ENCODE measurements around the gene PPT1.

Gene PPT1

GRCh38 chr1:40096977-40097782 lies at the start of gene PPT1 (continued):
- TF ChIP-seq, protein P1, sequence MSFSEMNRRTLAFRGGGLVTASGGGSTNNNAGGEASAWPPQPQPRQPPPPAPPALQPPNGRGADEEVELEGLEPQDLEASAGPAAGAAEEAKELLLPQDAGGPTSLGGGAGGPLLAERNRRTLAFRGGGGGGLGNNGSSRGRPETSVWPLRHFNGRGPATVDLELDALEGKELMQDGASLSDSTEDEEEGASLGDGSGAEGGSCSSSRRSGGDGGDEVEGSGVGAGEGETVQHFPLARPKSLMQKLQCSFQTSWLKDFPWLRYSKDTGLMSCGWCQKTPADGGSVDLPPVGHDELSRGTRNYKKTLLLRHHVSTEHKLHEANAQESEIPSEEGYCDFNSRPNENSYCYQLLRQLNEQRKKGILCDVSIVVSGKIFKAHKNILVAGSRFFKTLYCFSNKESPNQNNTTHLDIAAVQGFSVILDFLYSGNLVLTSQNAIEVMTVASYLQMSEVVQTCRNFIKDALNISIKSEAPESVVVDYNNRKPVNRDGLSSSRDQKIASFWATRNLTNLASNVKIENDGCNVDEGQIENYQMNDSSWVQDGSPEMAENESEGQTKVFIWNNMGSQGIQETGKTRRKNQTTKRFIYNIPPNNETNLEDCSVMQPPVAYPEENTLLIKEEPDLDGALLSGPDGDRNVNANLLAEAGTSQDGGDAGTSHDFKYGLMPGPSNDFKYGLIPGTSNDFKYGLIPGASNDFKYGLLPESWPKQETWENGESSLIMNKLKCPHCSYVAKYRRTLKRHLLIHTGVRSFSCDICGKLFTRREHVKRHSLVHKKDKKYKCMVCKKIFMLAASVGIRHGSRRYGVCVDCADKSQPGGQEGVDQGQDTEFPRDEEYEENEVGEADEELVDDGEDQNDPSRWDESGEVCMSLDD (tag by site-specific recombination; IDR thresholded peaks at IDR 0.05), result 0 out of 2 replicates have a peak, but pooled peaks have one; percentile 3
- no peak for TF ChIP-seq ZBTB11 (tag by site-specific recombination; conservative IDR thresholded peaks at IDR 0.05; ENCODE audit: low read depth)
- TF ChIP-seq ZNF76 (tag by site-specific recombination; IDR thresholded peaks at IDR 0.05; ENCODE audit: borderline replicate concordance, low read depth), result peak; percentile 68; the same call in 1 of the 2 replicates
- peak; percentile 57; the same call in 1 of the 2 replicates for TF ChIP-seq TRIM28 (IDR thresholded peaks at IDR 0.05; ENCODE audit: borderline replicate concordance, low read length)
- TF ChIP-seq ZNF211 (tag by site-specific recombination; IDR thresholded peaks at IDR 0.05; ENCODE audit: low read depth), result no peak
- TF ChIP-seq ZBTB17 (tag by site-specific recombination; IDR thresholded peaks at IDR 0.05), result peak; percentile 95
- no peak for TF ChIP-seq ZNF571 (tag by site-specific recombination; IDR thresholded peaks at IDR 0.05)
- TF ChIP-seq ELK4 (IDR thresholded peaks at IDR 0.05; ENCODE audit: borderline replicate concordance, low read depth, low read length), result no peak
- TF ChIP-seq PRDM1 (tag by site-specific recombination; IDR thresholded peaks at IDR 0.05), result no peak
- TF ChIP-seq, protein P2, sequence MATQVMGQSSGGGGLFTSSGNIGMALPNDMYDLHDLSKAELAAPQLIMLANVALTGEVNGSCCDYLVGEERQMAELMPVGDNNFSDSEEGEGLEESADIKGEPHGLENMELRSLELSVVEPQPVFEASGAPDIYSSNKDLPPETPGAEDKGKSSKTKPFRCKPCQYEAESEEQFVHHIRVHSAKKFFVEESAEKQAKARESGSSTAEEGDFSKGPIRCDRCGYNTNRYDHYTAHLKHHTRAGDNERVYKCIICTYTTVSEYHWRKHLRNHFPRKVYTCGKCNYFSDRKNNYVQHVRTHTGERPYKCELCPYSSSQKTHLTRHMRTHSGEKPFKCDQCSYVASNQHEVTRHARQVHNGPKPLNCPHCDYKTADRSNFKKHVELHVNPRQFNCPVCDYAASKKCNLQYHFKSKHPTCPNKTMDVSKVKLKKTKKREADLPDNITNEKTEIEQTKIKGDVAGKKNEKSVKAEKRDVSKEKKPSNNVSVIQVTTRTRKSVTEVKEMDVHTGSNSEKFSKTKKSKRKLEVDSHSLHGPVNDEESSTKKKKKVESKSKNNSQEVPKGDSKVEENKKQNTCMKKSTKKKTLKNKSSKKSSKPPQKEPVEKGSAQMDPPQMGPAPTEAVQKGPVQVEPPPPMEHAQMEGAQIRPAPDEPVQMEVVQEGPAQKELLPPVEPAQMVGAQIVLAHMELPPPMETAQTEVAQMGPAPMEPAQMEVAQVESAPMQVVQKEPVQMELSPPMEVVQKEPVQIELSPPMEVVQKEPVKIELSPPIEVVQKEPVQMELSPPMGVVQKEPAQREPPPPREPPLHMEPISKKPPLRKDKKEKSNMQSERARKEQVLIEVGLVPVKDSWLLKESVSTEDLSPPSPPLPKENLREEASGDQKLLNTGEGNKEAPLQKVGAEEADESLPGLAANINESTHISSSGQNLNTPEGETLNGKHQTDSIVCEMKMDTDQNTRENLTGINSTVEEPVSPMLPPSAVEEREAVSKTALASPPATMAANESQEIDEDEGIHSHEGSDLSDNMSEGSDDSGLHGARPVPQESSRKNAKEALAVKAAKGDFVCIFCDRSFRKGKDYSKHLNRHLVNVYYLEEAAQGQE (tag by site-specific recombination; IDR thresholded peaks at IDR 0.05), result no peak
- no peak for TF ChIP-seq ZNF548 (tag by site-specific recombination; IDR thresholded peaks at IDR 0.05)
- TF ChIP-seq, protein P3, sequence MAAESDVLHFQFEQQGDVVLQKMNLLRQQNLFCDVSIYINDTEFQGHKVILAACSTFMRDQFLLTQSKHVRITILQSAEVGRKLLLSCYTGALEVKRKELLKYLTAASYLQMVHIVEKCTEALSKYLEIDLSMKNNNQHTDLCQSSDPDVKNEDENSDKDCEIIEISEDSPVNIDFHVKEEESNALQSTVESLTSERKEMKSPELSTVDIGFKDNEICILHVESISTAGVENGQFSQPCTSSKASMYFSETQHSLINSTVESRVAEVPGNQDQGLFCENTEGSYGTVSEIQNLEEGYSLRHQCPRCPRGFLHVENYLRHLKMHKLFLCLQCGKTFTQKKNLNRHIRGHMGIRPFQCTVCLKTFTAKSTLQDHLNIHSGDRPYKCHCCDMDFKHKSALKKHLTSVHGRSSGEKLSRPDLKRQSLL (tag by site-specific recombination; IDR thresholded peaks at IDR 0.05), result no peak
- TF ChIP-seq ZNF121 (tag by site-specific recombination; IDR thresholded peaks at IDR 0.05), result no peak
- no peak for TF ChIP-seq ZNF350 (tag by site-specific recombination; IDR thresholded peaks at IDR 0.05)
- no peak for TF ChIP-seq ZNF248 (tag by site-specific recombination; IDR thresholded peaks at IDR 0.05)
- no peak for TF ChIP-seq ZNF654 (tag by site-specific recombination; IDR thresholded peaks at IDR 0.05; ENCODE audit: low read depth)
- TF ChIP-seq SP2 (tag by site-specific recombination; IDR thresholded peaks at IDR 0.05), result peak; percentile 30; the same call in 1 of the 2 replicates
- no peak for TF ChIP-seq MYNN (tag by site-specific recombination; IDR thresholded peaks at IDR 0.05; ENCODE audit: borderline replicate concordance)
- TF ChIP-seq ZFP41 (tag by site-specific recombination; IDR thresholded peaks at IDR 0.05; ENCODE audit: borderline replicate concordance), result no peak
- no peak for TF ChIP-seq PRDM4 (tag by site-specific recombination; IDR thresholded peaks at IDR 0.05)
- no peak for TF ChIP-seq ZNF221 (tag by site-specific recombination; IDR thresholded peaks at IDR 0.05; ENCODE audit: borderline replicate concordance)
- peak; percentile 95 for TF ChIP-seq ZEB2 (tag by site-specific recombination; IDR thresholded peaks at IDR 0.05)
- peak; percentile 54 for TF ChIP-seq ZNF341 (tag by site-specific recombination; IDR thresholded peaks at IDR 0.05; ENCODE audit: low read depth)
- TF ChIP-seq ZSCAN23 (tag by site-specific recombination; IDR thresholded peaks at IDR 0.05), result no peak
- TF ChIP-seq ZNF157 (tag by site-specific recombination; IDR thresholded peaks at IDR 0.05), result no peak
